Activated CD4-positive, alpha-beta memory T cell treated with anti-CD3 and anti-CD28 coated beads for 36 hours (primary cell): ENCODE data around the gene GPC1. TPM values are rescaled to one million over a fixed set of nuclear protein-coding genes. Genes with fewer than 3 reads are reported as not detected.

ENCODE experiments used
- CTCF ChIA-PET: fragments of 350-600 bp; sonication (Branson Sonifier 250); formaldehyde crosslinking; loops from one replicate; lab custom pipeline; 2021; ENCODE audit warnings: antibody characterized with exemption, inconsistent platforms; lab: Charles Lee
- POLR2A ChIA-PET: fragments of 350-600 bp; sonication (Branson Sonifier 250); formaldehyde crosslinking; loops from one replicate; lab custom pipeline; 2021; ENCODE audit warnings: antibody characterized with exemption; lab: Charles Lee
- DNase-seq: peaks from one replicate; pipeline ENCODE4 v3.0.0-alpha.2; 2020
- H3K27ac Mint-ChIP-seq: one replicate; pipeline ENCODE4 v1.8.0; 2021; ENCODE audit warnings: mixed read lengths
- H3K27me3 Mint-ChIP-seq: one replicate; pipeline ENCODE4 v1.8.0; 2021; ENCODE audit warnings: mixed read lengths
- H3K36me3 Mint-ChIP-seq: one replicate; pipeline ENCODE4 v1.8.0; 2021; ENCODE audit warnings: mixed read lengths
- H3K4me1 Mint-ChIP-seq: one replicate; pipeline ENCODE4 v1.8.0; 2021; ENCODE audit warnings: low read depth, mixed read lengths
- H3K4me3 Mint-ChIP-seq: one replicate; pipeline ENCODE4 v1.8.0; 2021; ENCODE audit warnings: mild to moderate bottlenecking, mixed read lengths
- H3K9me3 Mint-ChIP-seq: one replicate; pipeline ENCODE4 v1.8.0; 2021; ENCODE audit warnings: mixed read lengths
- intact Hi-C: fragments of 100-400 bp; cut with micrococcal nuclease; formaldehyde crosslinking; loops from one replicate; pipeline ENCODE4 v1.15.1; 2023
- total RNA-seq, 2 experiments: library from RNA; stranded (reverse); gene quantifications; one replicate each; pipeline ENCODE4 v1.2.3, GENCODE V29; 2021

The GPC1 gene
- total RNA-seq, 2 experiments from 2014 or later: 4.7 to 4.9 TPM

- intact Hi-C loops: no loop called here
- ChIA-PET POLR2A (no interaction called here), CTCF (no interaction called here)
- no peak for DNase-seq
- H3K4me1 Mint-ChIP-seq: peaks cover 13% of the 10 kb centered on the region
- H3K9me3 Mint-ChIP-seq: no peaks in the 10 kb centered on the region
- H3K36me3 Mint-ChIP-seq: no peaks in the 10 kb centered on the region
- no peak overlapping the region for H3K27ac Mint-ChIP-seq
- H3K4me3 Mint-ChIP-seq: no peak overlapping the region
- peaks cover 35% of the 10 kb centered on the region for H3K27me3 Mint-ChIP-seq
Measured at GRCh38 chr2:240455272-240455646, 19.8 kb downstream of the GPC1 start.

GRCh38 chr2:240455647-240456446 is 20.4 kb downstream of the GPC1 start:
- Mint-ChIP-seq H3K4me1 (peaks cover 13% of the 10 kb centered on the region), H3K9me3 (no peaks in the 10 kb centered on the region), H3K27ac (no peak overlapping the region), H3K36me3 (no peaks in the 10 kb centered on the region), H3K27me3 (peaks cover 30% of the 10 kb centered on the region), H3K4me3 (no peak overlapping the region)
- CTCF ChIA-PET: no interaction called here
- POLR2A ChIA-PET: no interaction called here
- intact Hi-C loops: no loop called here
- DNase-seq: no peak

GRCh38 chr2:240456447-240457222 is 21.2 kb downstream of the GPC1 start:
- no peaks in the 10 kb centered on the region for H3K36me3 Mint-ChIP-seq
- ChIA-PET POLR2A (no interaction called here), CTCF (no interaction called here)
- DNase-seq: no peak
- H3K9me3 Mint-ChIP-seq: no peaks in the 10 kb centered on the region
- peaks cover 13% of the 10 kb centered on the region for H3K4me1 Mint-ChIP-seq
- no peak overlapping the region for H3K4me3 Mint-ChIP-seq
- H3K27ac Mint-ChIP-seq: no peak overlapping the region
- intact Hi-C loops: no loop called here
- H3K27me3 Mint-ChIP-seq: peaks cover 23% of the 10 kb centered on the region

- Mint-ChIP-seq H3K4me1 (peaks cover 11% of the 10 kb centered on the region), H3K9me3 (no peaks in the 10 kb centered on the region), H3K36me3 (no peaks in the 10 kb centered on the region), H3K27ac (no peak overlapping the region), H3K27me3 (peaks cover 18% of the 10 kb centered on the region), H3K4me3 (no peak overlapping the region)
- POLR2A ChIA-PET: no interaction called here
- DNase-seq: no peak
- intact Hi-C loops: no loop called here
- CTCF ChIA-PET: no interaction called here
Measured at GRCh38 chr2:240457223-240458043, 22.0 kb downstream of the GPC1 start.

GRCh38 chr2:240458044-240458899 is 22.8 kb downstream of the GPC1 start:
- Mint-ChIP-seq H3K27me3 (peaks cover 18% of the 10 kb centered on the region), H3K27ac (no peak overlapping the region), H3K4me3 (no peak overlapping the region), H3K9me3 (no peaks in the 10 kb centered on the region), H3K36me3 (no peaks in the 10 kb centered on the region), H3K4me1 (peaks cover 11% of the 10 kb centered on the region)
- no peak for DNase-seq
- ChIA-PET POLR2A (no interaction called here), CTCF (interaction anchor here (0.8 kb wide), 1 partner anchor 57 kb away, joined by 3 read pairs; no protein-coding TSS in a partner anchor)
- intact Hi-C loops: no loop called here

GRCh38 chr2:240458900-240459391 is 23.5 kb downstream of the GPC1 start:
- no peak for DNase-seq
- Mint-ChIP-seq H3K4me1 (peaks cover 10% of the 10 kb centered on the region), H3K9me3 (no peaks in the 10 kb centered on the region)

GRCh38 chr2:240459401-240460252 is 24.2 kb downstream of the GPC1 start:
- no peaks in the 10 kb centered on the region for H3K9me3 Mint-ChIP-seq
- intact Hi-C loops: no loop called here

More at GRCh38 chr2:240458900-240459391, 23.5 kb downstream of the GPC1 start:
- H3K4me3 Mint-ChIP-seq: no peak overlapping the region
- ChIA-PET POLR2A (no interaction called here), CTCF (interaction anchor here (0.8 kb wide), 1 partner anchor 57 kb away, joined by 3 read pairs; no protein-coding TSS in a partner anchor)
- no peaks in the 10 kb centered on the region for H3K36me3 Mint-ChIP-seq
- H3K27me3 Mint-ChIP-seq: peaks cover 17% of the 10 kb centered on the region
- intact Hi-C loops: no loop called here
- H3K27ac Mint-ChIP-seq: no peak overlapping the region

GRCh38 chr2:240460253-240460711 is 24.8 kb downstream of the GPC1 start:
- DNase-seq: no peak
- no peaks in the 10 kb centered on the region for H3K36me3 Mint-ChIP-seq
- H3K4me1 Mint-ChIP-seq: no peaks in the 10 kb centered on the region
- no peaks in the 10 kb centered on the region for H3K9me3 Mint-ChIP-seq
- intact Hi-C loops: no loop called here
- H3K27me3 Mint-ChIP-seq: peaks cover 4% of the 10 kb centered on the region
- H3K4me3 Mint-ChIP-seq: no peak overlapping the region
- CTCF ChIA-PET: no interaction called here
- H3K27ac Mint-ChIP-seq: no peak overlapping the region
- POLR2A ChIA-PET: no interaction called here

More at GRCh38 chr2:240459401-240460252, 24.2 kb downstream of the GPC1 start:
- ChIA-PET POLR2A (no interaction called here), CTCF (interaction anchor here (0.8 kb wide), 1 partner anchor 56 kb away, joined by 3 read pairs; no protein-coding TSS in a partner anchor)
- H3K27ac Mint-ChIP-seq: no peak overlapping the region
- no peak for DNase-seq
- H3K27me3 Mint-ChIP-seq: peaks cover 10% of the 10 kb centered on the region
- H3K36me3 Mint-ChIP-seq: no peaks in the 10 kb centered on the region
- H3K4me1 Mint-ChIP-seq: peaks cover 4% of the 10 kb centered on the region
- H3K4me3 Mint-ChIP-seq: no peak overlapping the region

GRCh38 chr2:240460781-240461431 is 25.4 kb downstream of the GPC1 start:
- no peaks in the 10 kb centered on the region for H3K9me3 Mint-ChIP-seq
- H3K27me3 Mint-ChIP-seq: peaks cover 4% of the 10 kb centered on the region
- CTCF ChIA-PET: no interaction called here
- no peak overlapping the region for H3K4me3 Mint-ChIP-seq
- H3K4me1 Mint-ChIP-seq: no peaks in the 10 kb centered on the region
- intact Hi-C loops: no loop called here
- no peak overlapping the region for H3K27ac Mint-ChIP-seq
- no peaks in the 10 kb centered on the region for H3K36me3 Mint-ChIP-seq
- no peak for DNase-seq
- POLR2A ChIA-PET: no interaction called here

GRCh38 chr2:240461471-240462072 is 26.1 kb downstream of the GPC1 start:
- POLR2A ChIA-PET: no interaction called here
- no peaks in the 10 kb centered on the region for H3K4me1 Mint-ChIP-seq
- no peak overlapping the region for H3K27ac Mint-ChIP-seq
- no peak overlapping the region for H3K4me3 Mint-ChIP-seq
- no peak for DNase-seq
- H3K36me3 Mint-ChIP-seq: no peaks in the 10 kb centered on the region
- no peaks in the 10 kb centered on the region for H3K9me3 Mint-ChIP-seq
- H3K27me3 Mint-ChIP-seq: peaks cover 1% of the 10 kb centered on the region
- CTCF ChIA-PET: no interaction called here
- intact Hi-C loops: no loop called here
